ENCODE results near the gene TSC1. TPM values are rescaled to one million over a fixed set of nuclear protein-coding genes. Genes with fewer than 3 reads are reported as not detected.

TSC1 gene
- total RNA-seq, 2 experiments from 2014 or later, result 20.7 to 23.2 TPM

GRCh38 chr9:132955123-132955522, 10.7 kb upstream of the TSC1 start:
- ATAC-seq (no peak), DNase-seq (no peak)
- Mint-ChIP-seq H3K36me3 (ENCODE audit: low read depth) (no peaks in the 10 kb centered on the region), H3K27ac (no peak overlapping the region), H3K4me3 (no peak overlapping the region), H3K27me3 (no peaks in the 10 kb centered on the region), H3K4me1 (ENCODE audit: low read depth) (no peaks in the 10 kb centered on the region), H3K9me3 (peaks cover 5% of the 10 kb centered on the region)
- intact Hi-C loops (cut with micrococcal nuclease), result no loop called here
- CTCF ChIA-PET, result no interaction called here
- POLR2A ChIA-PET, result no interaction called here
- TF ChIP-seq CTCF (IDR thresholded peaks at IDR 0.05), result no peak

- ChIA-PET CTCF (no interaction called here), POLR2A (interaction anchor here (0.6 kb wide), 1 partner anchor 292 kb away, joined by 3 read pairs; no protein-coding TSS in a partner anchor)
- no peak for TF ChIP-seq CTCF (IDR thresholded peaks at IDR 0.05)
- H3K4me3 Mint-ChIP-seq, result no peak overlapping the region
- no peak overlapping the region for H3K27ac Mint-ChIP-seq
- DNase-seq, result no peak
- no peaks in the 10 kb centered on the region for H3K9me3 Mint-ChIP-seq
- intact Hi-C loops (cut with micrococcal nuclease), result no loop called here
- peaks cover 4% of the 10 kb centered on the region for H3K4me1 Mint-ChIP-seq (ENCODE audit: low read depth)
- no peak for ATAC-seq
- H3K27me3 Mint-ChIP-seq, result no peaks in the 10 kb centered on the region
- no peaks in the 10 kb centered on the region for H3K36me3 Mint-ChIP-seq (ENCODE audit: low read depth)
Observed at GRCh38 chr9:132949709-132950108, 5.3 kb upstream of the TSC1 start.

GRCh38 chr9:132948482-132949050, 4.2 kb upstream of the TSC1 start:
- H3K27ac Mint-ChIP-seq, result no peak overlapping the region
- peaks cover 7% of the 10 kb centered on the region for H3K4me1 Mint-ChIP-seq (ENCODE audit: low read depth)
- no peak overlapping the region for H3K4me3 Mint-ChIP-seq
- intact Hi-C loops (cut with micrococcal nuclease), result no loop called here
- H3K27me3 Mint-ChIP-seq, result no peaks in the 10 kb centered on the region
- DNase-seq (no peak), ATAC-seq (no peak)
- POLR2A ChIA-PET, result interaction anchor here (0.5 kb wide), 1 partner anchor 165 kb away, joined by 3 read pairs; no protein-coding TSS in a partner anchor
- CTCF ChIA-PET, result no interaction called here
- H3K36me3 Mint-ChIP-seq (ENCODE audit: low read depth), result no peaks in the 10 kb centered on the region
- H3K9me3 Mint-ChIP-seq, result no peaks in the 10 kb centered on the region
- TF ChIP-seq CTCF (IDR thresholded peaks at IDR 0.05), result no peak

GRCh38 chr9:132947756-132948155, 3.3 kb upstream of the TSC1 start:
- Mint-ChIP-seq H3K4me1 (ENCODE audit: low read depth) (peaks cover 15% of the 10 kb centered on the region), H3K27ac (no peak overlapping the region), H3K4me3 (no peak overlapping the region), H3K9me3 (no peaks in the 10 kb centered on the region), H3K27me3 (no peaks in the 10 kb centered on the region), H3K36me3 (ENCODE audit: low read depth) (no peaks in the 10 kb centered on the region)
- DNase-seq (no peak), ATAC-seq (no peak)
- POLR2A ChIA-PET, result no interaction called here
- intact Hi-C loops (cut with micrococcal nuclease), result no loop called here
- no peak for TF ChIP-seq CTCF (IDR thresholded peaks at IDR 0.05)
- CTCF ChIA-PET, result interaction anchor here (0.8 kb wide), 1 partner anchor 24 kb away, joined by 3 read pairs; no protein-coding TSS in a partner anchor

GRCh38 chr9:132946631-132947295, 2.3 kb upstream of the TSC1 start:
- Mint-ChIP-seq H3K36me3 (ENCODE audit: low read depth) (no peaks in the 10 kb centered on the region), H3K4me1 (ENCODE audit: low read depth) (peaks cover 21% of the 10 kb centered on the region), H3K9me3 (no peaks in the 10 kb centered on the region), H3K27me3 (no peaks in the 10 kb centered on the region), H3K4me3 (no peak overlapping the region), H3K27ac (no peak overlapping the region)
- POLR2A ChIA-PET, result interaction anchor here (1.0 kb wide), 1 partner anchor 32 kb away, joined by 5 read pairs; no protein-coding TSS in a partner anchor
- CTCF ChIA-PET, result interaction anchor here (0.6 to 1.6 kb wide), 4 partner anchors 12 to 75 kb away, joined by 3 to 4 read pairs (median 3); no protein-coding TSS in a partner anchor
- DNase-seq, result no peak
- no peak for ATAC-seq
- TF ChIP-seq CTCF (IDR thresholded peaks at IDR 0.05), result no peak
- intact Hi-C loops (cut with micrococcal nuclease), result no loop called here
